Stimulated activated naive CD8-positive, alpha-beta T cell treated with anti-CD3 and anti-CD28 coated beads, Interleukin-15, amount 100 ng/mL, for 72 hours (primary cell): ENCODE measurements around the gene LTBP3.

Experiments used
- ATAC-seq: fragments of 150-1000 bp; cut with Tn5 transposase; 2 replicates; pipeline ENCODE4 v1.10.0; 2021; ENCODE audit warnings: mild to moderate bottlenecking, moderate library complexity
- DNase-seq, 2 donors: peaks; one replicate each; pipeline ENCODE4 v3.0.0; 2021 to 2022
- H3K27ac Mint-ChIP-seq, 2 donors: one replicate each; pipeline ENCODE4 v1.8.0; 2022; ENCODE audit warnings: mild to moderate bottlenecking in 2 of 2, mixed read lengths in 2 of 2, moderate library complexity in 2 of 2
- H3K27me3 Mint-ChIP-seq: one replicate; pipeline ENCODE4 v1.8.0; 2022; ENCODE audit warnings: mixed read lengths
- H3K4me1 Mint-ChIP-seq: one replicate; pipeline ENCODE4 v1.8.0; 2022; ENCODE audit warnings: mild to moderate bottlenecking, mixed read lengths
- H3K4me3 Mint-ChIP-seq, 2 donors: one replicate each; pipeline ENCODE4 v1.8.0; 2022; ENCODE audit warnings: mild to moderate bottlenecking in 2 of 2, mixed read lengths in 2 of 2, moderate library complexity in 1 of 2
- H3K9me3 Mint-ChIP-seq, 2 donors: one replicate each; pipeline ENCODE4 v1.8.0; 2022; ENCODE audit warnings: mixed read lengths in 2 of 2

The LTBP3 gene

GRCh38 chr11:65497141-65498041, 60.8 kb downstream of the LTBP3 start:
- peaks cover 39% of the 10 kb centered on the region for H3K4me1 Mint-ChIP-seq
- H3K9me3 Mint-ChIP-seq = no peaks in the 10 kb centered on the region
- no peak overlapping the region for H3K27ac Mint-ChIP-seq
- H3K4me3 Mint-ChIP-seq = no peak overlapping the region
- ATAC-seq = peak; percentile 85
- no peaks in the 10 kb centered on the region for H3K27me3 Mint-ChIP-seq
- DNase-seq = peak; percentile 97 to 99

- DNase-seq = peak in 1 of 2 donors; percentile 54
- H3K9me3 Mint-ChIP-seq = no peaks in the 10 kb centered on the region
- H3K27ac Mint-ChIP-seq = no peak overlapping the region
- H3K4me3 Mint-ChIP-seq = no peak overlapping the region
- H3K4me1 Mint-ChIP-seq = peaks cover 47% of the 10 kb centered on the region
- H3K27me3 Mint-ChIP-seq = no peaks in the 10 kb centered on the region
- peak; percentile 29 for ATAC-seq
Measured at GRCh38 chr11:65496304-65497140, 61.6 kb downstream of the LTBP3 start.

GRCh38 chr11:65493367-65494176, 64.6 kb downstream of the LTBP3 start:
- ATAC-seq = no peak
- no peaks in the 10 kb centered on the region for H3K27me3 Mint-ChIP-seq

GRCh38 chr11:65492637-65493366, 65.4 kb downstream of the LTBP3 start:
- Mint-ChIP-seq H3K4me1 (peaks cover 84% of the 10 kb centered on the region), H3K27ac (peak overlapping the region; percentile 85 to 93), H3K9me3 (no peaks in the 10 kb centered on the region), H3K4me3 (peak overlapping the region; percentile 71 to 84), H3K27me3 (no peaks in the 10 kb centered on the region)
- DNase-seq (peak in 1 of 2 donors; percentile 36), ATAC-seq (peak; percentile 8)

More at GRCh38 chr11:65493367-65494176, 64.6 kb downstream of the LTBP3 start:
- Mint-ChIP-seq H3K27ac (peak overlapping the region; percentile 85 to 93), H3K4me3 (peak overlapping the region; percentile 71 to 84), H3K4me1 (peaks cover 77% of the 10 kb centered on the region), H3K9me3 (no peaks in the 10 kb centered on the region)
- no peak for DNase-seq

DNA sequence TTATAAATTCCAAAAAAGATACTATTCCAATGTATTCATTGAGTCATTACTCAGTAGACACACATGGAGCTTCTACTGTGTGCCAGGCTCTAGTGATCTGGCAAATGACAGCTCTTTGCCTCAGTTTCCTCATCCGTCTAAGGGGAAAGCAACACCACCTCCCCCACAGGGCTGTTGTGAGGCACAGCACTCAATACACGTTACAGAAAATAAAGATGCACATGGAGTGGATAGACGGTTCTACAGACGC, 65.8 kb downstream of the LTBP3 start:
- Mint-ChIP-seq H3K4me3 (no peak overlapping the region), H3K27ac (no peak overlapping the region), H3K9me3 (no peaks in the 10 kb centered on the region), H3K4me1 (peaks cover 89% of the 10 kb centered on the region), H3K27me3 (no peaks in the 10 kb centered on the region)
- DNase-seq = no peak
- no peak for ATAC-seq

- no peaks in the 10 kb centered on the region for H3K9me3 Mint-ChIP-seq
- no peak overlapping the region for H3K4me3 Mint-ChIP-seq
- no peak for ATAC-seq
- H3K4me1 Mint-ChIP-seq = peaks cover 91% of the 10 kb centered on the region
- no peak for DNase-seq
- H3K27me3 Mint-ChIP-seq = no peaks in the 10 kb centered on the region
- H3K27ac Mint-ChIP-seq = no peak overlapping the region
Measured at GRCh38 chr11:65491614-65492386, 66.4 kb downstream of the LTBP3 start.

- Mint-ChIP-seq H3K4me3 (no peak overlapping the region), H3K27me3 (no peaks in the 10 kb centered on the region), H3K4me1 (peaks cover 86% of the 10 kb centered on the region), H3K9me3 (no peaks in the 10 kb centered on the region), H3K27ac (no peak overlapping the region)
- DNase-seq (no peak), ATAC-seq (no peak)
Measured at GRCh38 chr11:65491163-65491465, 67.0 kb downstream of the LTBP3 start.

DNA sequence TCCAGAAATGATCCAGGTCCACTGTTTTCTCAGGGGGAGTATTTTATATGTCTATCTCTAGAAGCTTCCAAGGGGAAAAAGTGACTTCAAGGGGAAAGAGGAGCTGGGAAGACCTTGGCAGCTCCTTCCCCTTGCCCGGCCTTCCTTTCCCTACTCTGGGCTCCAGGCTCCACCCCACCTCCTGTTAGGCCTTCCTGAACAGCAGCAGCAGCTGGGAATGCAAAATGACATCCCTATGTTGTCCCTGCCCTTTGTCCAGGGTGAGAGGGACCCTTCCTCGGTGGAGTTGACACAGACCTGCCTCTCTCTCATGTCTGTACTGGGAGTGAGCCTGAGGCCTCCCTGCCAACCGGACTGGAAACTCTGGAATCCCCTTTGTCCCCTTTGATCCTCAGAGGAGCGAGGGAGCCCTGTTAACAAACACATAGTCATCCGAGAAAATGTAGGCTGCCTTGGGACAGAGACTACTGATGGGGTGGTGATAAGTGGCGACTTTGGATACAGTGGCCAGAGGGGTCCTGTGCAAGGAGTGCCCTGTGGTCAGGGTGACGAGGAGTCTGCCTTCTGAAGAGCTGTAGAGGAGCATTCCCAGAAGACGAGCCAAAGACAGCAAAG, 68.3 kb downstream of the LTBP3 start:
- H3K27me3 Mint-ChIP-seq = no peaks in the 10 kb centered on the region
- no peak overlapping the region for H3K4me3 Mint-ChIP-seq
- no peaks in the 10 kb centered on the region for H3K9me3 Mint-ChIP-seq
- ATAC-seq = no peak
- H3K4me1 Mint-ChIP-seq = peaks cover 81% of the 10 kb centered on the region
- DNase-seq = no peak
- peak overlapping the region in 1 of 2 donors; percentile 50 for H3K27ac Mint-ChIP-seq

DNA sequence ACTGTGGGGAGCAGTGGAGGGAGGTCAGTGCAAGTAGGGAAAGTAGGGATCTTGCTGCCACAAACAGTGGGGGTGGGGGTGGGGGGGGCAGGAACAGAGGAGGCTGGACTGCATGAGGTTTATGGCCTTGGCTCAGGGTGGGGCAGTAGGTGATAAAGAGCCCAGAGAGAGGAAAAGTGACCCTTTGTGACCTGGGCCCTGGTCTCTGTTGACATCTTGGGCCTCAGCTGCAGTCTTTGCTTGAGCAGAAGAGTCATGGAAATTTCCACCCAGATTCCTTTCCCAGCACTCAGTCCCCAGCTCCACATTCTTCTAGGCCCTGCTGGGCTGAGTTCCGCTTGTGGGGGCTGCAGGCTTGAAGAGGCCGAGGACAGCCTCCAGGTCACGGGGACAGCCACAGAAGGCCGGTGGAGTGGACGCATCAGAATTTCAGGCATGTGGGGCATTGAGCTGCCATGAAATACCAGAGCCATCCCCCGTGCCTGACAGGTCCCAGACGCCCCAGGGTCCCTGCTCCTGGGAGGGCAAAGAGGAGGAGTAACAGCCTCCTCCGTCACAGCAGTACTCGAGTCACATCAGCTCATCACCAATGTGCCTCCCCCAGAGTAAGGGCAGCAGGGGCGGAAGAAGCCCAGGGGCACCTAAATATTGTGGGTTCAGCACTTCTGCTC, 69.0 kb downstream of the LTBP3 start:
- H3K27me3 Mint-ChIP-seq = no peaks in the 10 kb centered on the region
- peak overlapping the region in 1 of 2 donors; percentile 79 for H3K4me3 Mint-ChIP-seq
- DNase-seq (no peak), ATAC-seq (no peak)
- peaks cover 75% of the 10 kb centered on the region for H3K4me1 Mint-ChIP-seq
- H3K27ac Mint-ChIP-seq = peak overlapping the region in 1 of 2 donors; percentile 22
- H3K9me3 Mint-ChIP-seq = no peaks in the 10 kb centered on the region
